Liver (tissue), 9 donors: Measurements from ENCODE around the gene STRA8. TPM values are rescaled to one million over a fixed set of nuclear protein-coding genes. Genes with fewer than 3 reads are reported as not detected.
"Not testable (repeated sequence)": the region's sequence is repeated elsewhere in the genome, so short reads cannot be mapped to it uniquely, and the experiment has no call there.

ENCODE experiments used
- DNase-seq: peaks from one replicate; pipeline ENCODE4 v3.0.0-alpha.2; 2017; ENCODE audit warnings: low spot score
- H3K27ac ChIP-seq, 2 donors: one replicate each; pipeline ENCODE4 v1.7.0; 2013; ENCODE audit warnings: inconsistent platforms in 2 of 2, low read length in 2 of 2, control low read depth in 1 of 2, low read depth in 1 of 2, mild to moderate bottlenecking in 1 of 2
- H3K27me3 ChIP-seq, 4 donors: one replicate each; pipeline versions ENCODE4 v1.6.1 to v1.7.0; 2013; ENCODE audit warnings: low read length in 3 of 4, inconsistent platforms in 1 of 4, mild to moderate bottlenecking in 1 of 4, moderate library complexity in 1 of 4; ENCODE audit not compliant: control insufficient read depth in 4 of 4, insufficient read depth in 4 of 4
- H3K36me3 ChIP-seq, 4 donors: one replicate each; pipeline versions ENCODE4 v1.6.1 to v1.7.0; 2013; ENCODE audit warnings: low read length in 3 of 4, mild to moderate bottlenecking in 3 of 4, low read depth in 1 of 4, moderate library complexity in 1 of 4; ENCODE audit not compliant: control insufficient read depth in 4 of 4, insufficient read depth in 3 of 4
- H3K4me1 ChIP-seq, 4 donors: one replicate each; pipeline versions ENCODE4 v1.6.1 to v1.7.0; 2013; ENCODE audit warnings: low read length in 3 of 4, mild to moderate bottlenecking in 3 of 4, moderate library complexity in 1 of 4; ENCODE audit not compliant: control insufficient read depth in 4 of 4, insufficient read depth in 4 of 4
- H3K4me3 ChIP-seq, 3 donors: one replicate each; pipeline versions ENCODE4 v1.6.1 to v1.7.0; 2013; ENCODE audit warnings: low read length in 3 of 3, control low read depth in 1 of 3, low read depth in 1 of 3, mild to moderate bottlenecking in 1 of 3
- H3K9ac ChIP-seq, 2 donors: one replicate each; pipeline ENCODE4 v1.7.0; 2013; ENCODE audit warnings: low read length in 2 of 2, mild to moderate bottlenecking in 2 of 2, moderate library complexity in 2 of 2, control low read depth in 1 of 2, low read depth in 1 of 2
- H3K9me3 ChIP-seq, 4 donors: one replicate each; pipeline versions ENCODE4 v1.6.1 to v1.7.0; 2013; ENCODE audit warnings: low read length in 3 of 4; ENCODE audit not compliant: control insufficient read depth in 4 of 4
- EGR1 ChIP-seq, 2 donors: IDR thresholded peaks; 2 replicates each; pipeline ENCODE4 v1.6.1; 2016 to 2018; ENCODE audit warnings: antibody characterized with exemption in 2 of 2, low read depth in 2 of 2
- FOXA2 ChIP-seq: IDR thresholded peaks from 2 replicates; pipeline ENCODE4 v1.6.1; 2016; ENCODE audit warnings: antibody characterized with exemption
- GABPA ChIP-seq, 2 donors: IDR thresholded peaks in 1 of 2; conservative IDR thresholded peaks in 1 of 2; 2 replicates each; pipeline ENCODE4 v1.6.1; 2016; ENCODE audit warnings: antibody characterized with exemption in 2 of 2, mild to moderate bottlenecking in 1 of 2, moderate library complexity in 1 of 2
- HNF4A ChIP-seq, 2 donors: conservative IDR thresholded peaks; 2 replicates each; pipeline ENCODE4 v1.6.1; 2016; ENCODE audit warnings: antibody characterized with exemption in 2 of 2, mild to moderate bottlenecking in 2 of 2
- HNF4G ChIP-seq: IDR thresholded peaks from 2 replicates; pipeline ENCODE4 v1.6.1; 2016; ENCODE audit warnings: antibody characterized with exemption
- JUND ChIP-seq, 2 donors: IDR thresholded peaks; 2 replicates each; pipeline ENCODE4 v1.6.1; 2016; ENCODE audit warnings: antibody characterized with exemption in 2 of 2
- RXRA ChIP-seq, 2 donors: IDR thresholded peaks; 2 replicates each; pipeline ENCODE4 v1.6.1; 2017 to 2018; ENCODE audit warnings: antibody characterized with exemption in 2 of 2, mild to moderate bottlenecking in 1 of 2
- SP1 ChIP-seq: IDR thresholded peaks from 2 replicates; pipeline ENCODE4 v1.6.1; 2018; ENCODE audit warnings: antibody characterized with exemption, mild to moderate bottlenecking
- TAF1 ChIP-seq: conservative IDR thresholded peaks from 2 replicates; pipeline ENCODE4 v1.6.1; 2016; ENCODE audit warnings: antibody characterized with exemption, mild to moderate bottlenecking
- YY1 ChIP-seq: IDR thresholded peaks from 2 replicates; pipeline ENCODE4 v1.6.1; 2016; ENCODE audit warnings: antibody characterized with exemption, mild to moderate bottlenecking
- WGBS: extraction: QIAGEN DNeasy Blood & Tissue Kit; methylation state at CpG from one replicate; pipeline ENCODE4 v1.1.7; 2013; 5-methylcytosine and 5-hydroxymethylcytosine counted together
- polyA plus RNA-seq, 2 donors: library from polyadenylated mRNA; stranded (reverse) in 1 of 2; unstranded in 1 of 2; fragments of 200-250 nt in 1 of 2; fragments of >200 nt in 1 of 2; fragmentation: Nextera tagmentation in 1 of 2; extraction: Ambion mirVana in 1 of 2; gene quantifications; one replicate each; pipeline versions ENCODE4 v1.2.1 to v1.2.3, GENCODE V29; 2013 to 2015
- total RNA-seq, 2 donors: library from RNA; depleted of rRNA; stranded (reverse); fragments of >200 nt; gene quantifications; one replicate each; pipeline ENCODE4 v1.2.3, GENCODE V29; 2014
- TF ChIP-seq, protein P1 (sequence below): IDR thresholded peaks from 2 replicates; pipeline ENCODE4 v1.6.1; 2016; ENCODE audit warnings: antibody characterized with exemption
- TF ChIP-seq, protein P2 (sequence below): fragments of 150-350 bp; IDR thresholded peaks from 2 replicates; pipeline ENCODE4 v1.5.1; 2017; ENCODE audit warnings: improper control_type of control experiment, low read depth, low read length; ENCODE audit not compliant: missing input control
- TF ChIP-seq, protein P3 (sequence below): IDR thresholded peaks from 2 replicates; pipeline ENCODE4 v1.6.1; 2016; ENCODE audit warnings: antibody characterized with exemption, mild to moderate bottlenecking
- TF ChIP-seq, protein P4 (sequence below): IDR thresholded peaks from 2 replicates; pipeline ENCODE4 v1.6.1; 2016; ENCODE audit warnings: antibody characterized with exemption
- donor health status: healthy.
- donor health status: healthy.
- donor health status: healthy.
- donor health status: healthy.
- donor health status: healthy.

The STRA8 gene
- total and polyA plus RNA-seq, 4 donors: 0.14 TPM; not detected in 3

DNA sequence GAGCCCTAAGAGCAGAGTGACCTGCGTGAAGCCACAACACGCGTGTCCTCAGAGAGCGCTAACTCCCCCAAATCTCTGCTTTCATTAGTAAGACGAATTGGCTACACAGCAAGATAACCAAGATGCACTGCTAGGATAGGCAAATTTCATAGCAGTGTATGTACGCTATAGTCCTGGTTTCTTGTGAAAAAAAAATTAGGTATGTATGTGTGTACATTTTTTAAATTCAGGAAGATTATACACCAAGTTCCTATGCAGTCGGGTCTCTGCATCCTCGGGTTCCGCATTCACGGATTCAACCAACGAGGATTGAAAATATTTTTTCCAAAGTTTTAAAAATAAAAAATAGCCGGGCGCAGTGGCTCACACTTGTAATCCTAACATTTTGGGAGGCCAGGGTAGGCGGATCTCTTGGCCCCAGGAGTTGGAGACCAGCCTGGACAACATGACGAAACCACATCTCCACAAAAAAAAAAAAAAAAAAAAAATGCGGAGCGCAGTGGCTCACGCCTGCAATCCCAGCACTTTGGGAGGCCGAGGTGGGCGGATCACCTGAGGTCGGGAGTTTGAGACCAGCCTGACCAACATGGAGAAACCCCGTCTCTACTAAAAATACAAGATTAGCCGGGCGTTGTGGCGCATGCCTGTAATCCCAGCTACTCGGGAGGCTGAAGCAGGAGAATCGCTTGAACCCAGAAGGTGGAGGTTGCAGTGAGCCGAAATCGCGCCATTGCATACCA, 21.5 kb upstream of the STRA8 start:
- not testable (repeated sequence) for DNase-seq, H3K27me3 ChIP-seq, H3K36me3 ChIP-seq, H3K9me3 ChIP-seq
- WGBS: 40% methylated on average over 30 of the region's 30 CpGs
- Histone ChIP-seq H3K27ac (peak overlapping the region; percentile 92 to 98), H3K9ac (peak overlapping the region; percentile 86 to 91), H3K4me1 (peaks cover 0 to 33% (median 24%) of the 10 kb centered on the region in 4 donors), H3K4me3 (peak overlapping the region; percentile 52 to 88 (median 58))
- peak; percentile 48 for TF ChIP-seq YY1
- TF ChIP-seq, protein P1, sequence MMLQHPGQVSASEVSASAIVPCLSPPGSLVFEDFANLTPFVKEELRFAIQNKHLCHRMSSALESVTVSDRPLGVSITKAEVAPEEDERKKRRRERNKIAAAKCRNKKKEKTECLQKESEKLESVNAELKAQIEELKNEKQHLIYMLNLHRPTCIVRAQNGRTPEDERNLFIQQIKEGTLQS: peak; percentile 44
- TF ChIP-seq HNF4A (conservative IDR thresholded peaks at IDR 0.05): peak in 1 of 2 donors; percentile 10

DNA sequence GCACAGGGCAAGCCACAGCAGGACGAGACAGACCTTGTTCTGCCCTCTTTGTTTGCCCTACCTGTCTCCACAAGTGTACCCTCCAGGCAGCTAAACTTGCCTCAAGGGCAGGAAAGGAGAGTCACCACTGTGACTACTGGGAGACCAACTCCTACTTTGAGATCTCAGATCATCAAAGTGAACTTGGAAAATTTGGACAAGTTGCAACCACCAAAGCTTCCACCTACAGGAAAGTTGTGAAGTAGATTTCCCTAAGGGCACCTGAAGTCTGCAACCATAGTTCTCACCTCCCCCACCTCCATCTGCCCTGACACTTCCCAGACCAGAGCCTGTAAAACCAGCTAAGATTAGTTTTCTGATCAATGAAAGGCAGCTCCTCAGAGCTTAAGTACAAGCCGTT, 19.8 kb upstream of the STRA8 start:
- TF ChIP-seq, protein P2, sequence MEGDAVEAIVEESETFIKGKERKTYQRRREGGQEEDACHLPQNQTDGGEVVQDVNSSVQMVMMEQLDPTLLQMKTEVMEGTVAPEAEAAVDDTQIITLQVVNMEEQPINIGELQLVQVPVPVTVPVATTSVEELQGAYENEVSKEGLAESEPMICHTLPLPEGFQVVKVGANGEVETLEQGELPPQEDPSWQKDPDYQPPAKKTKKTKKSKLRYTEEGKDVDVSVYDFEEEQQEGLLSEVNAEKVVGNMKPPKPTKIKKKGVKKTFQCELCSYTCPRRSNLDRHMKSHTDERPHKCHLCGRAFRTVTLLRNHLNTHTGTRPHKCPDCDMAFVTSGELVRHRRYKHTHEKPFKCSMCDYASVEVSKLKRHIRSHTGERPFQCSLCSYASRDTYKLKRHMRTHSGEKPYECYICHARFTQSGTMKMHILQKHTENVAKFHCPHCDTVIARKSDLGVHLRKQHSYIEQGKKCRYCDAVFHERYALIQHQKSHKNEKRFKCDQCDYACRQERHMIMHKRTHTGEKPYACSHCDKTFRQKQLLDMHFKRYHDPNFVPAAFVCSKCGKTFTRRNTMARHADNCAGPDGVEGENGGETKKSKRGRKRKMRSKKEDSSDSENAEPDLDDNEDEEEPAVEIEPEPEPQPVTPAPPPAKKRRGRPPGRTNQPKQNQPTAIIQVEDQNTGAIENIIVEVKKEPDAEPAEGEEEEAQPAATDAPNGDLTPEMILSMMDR: no peak
- TF ChIP-seq SP1 (no peak), HNF4G (no peak), RXRA (IDR thresholded peaks at IDR 0.05) (no peak), YY1 (no peak)

DNA sequence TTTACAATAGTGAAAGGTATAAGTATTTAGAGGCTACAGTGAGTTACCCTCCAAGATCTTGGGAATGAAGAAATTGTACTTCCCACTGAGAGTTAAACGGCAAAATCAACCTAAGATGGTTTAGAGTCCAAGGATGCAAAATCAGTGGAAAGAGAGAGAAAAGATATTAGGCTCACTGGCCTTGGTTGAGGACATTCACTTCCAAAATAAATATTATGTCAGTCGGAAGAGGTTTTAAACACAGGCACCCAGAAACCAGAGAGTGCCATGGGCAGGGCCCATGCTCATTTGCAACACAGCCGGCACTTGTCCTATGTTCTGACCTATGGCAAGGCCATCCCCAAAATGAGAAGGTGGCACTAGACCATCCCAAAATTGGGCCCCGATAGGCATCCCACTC, 18.5 kb upstream of the STRA8 start:
- WGBS: 48% methylated on average over 4 of the region's 4 CpGs
- no peak for TF ChIP-seq JUND (IDR thresholded peaks at IDR 0.05)
- peak; percentile 12 to 40 for TF ChIP-seq RXRA (IDR thresholded peaks at IDR 0.05)
- peak; percentile 20 to 44 for TF ChIP-seq HNF4A (conservative IDR thresholded peaks at IDR 0.05)
- TF ChIP-seq TAF1: no peak
- peaks cover 4 to 29% (median 20%) of the 10 kb centered on the region in 4 donors for H3K4me1 ChIP-seq
- H3K9me3 ChIP-seq: no peaks in the 10 kb centered on the region
- no peak for DNase-seq
- H3K36me3 ChIP-seq: no peaks in the 10 kb centered on the region
- no peak overlapping the region for H3K4me3 ChIP-seq
- no peaks in the 10 kb centered on the region for H3K27me3 ChIP-seq
- no peak overlapping the region for H3K9ac ChIP-seq
- peak overlapping the region; percentile 10 to 64 for H3K27ac ChIP-seq

More for the DNA sequence above, 19.8 kb upstream of the STRA8 start:
- H3K36me3 ChIP-seq: no peaks in the 10 kb centered on the region
- no peak overlapping the region for H3K9ac ChIP-seq
- peaks cover 4 to 34% (median 26%) of the 10 kb centered on the region in 4 donors for H3K4me1 ChIP-seq
- H3K4me3 ChIP-seq: no peak overlapping the region
- no peaks in the 10 kb centered on the region for H3K9me3 ChIP-seq
- WGBS: 86% methylated on average over 2 of the region's 2 CpGs
- no peaks in the 10 kb centered on the region for H3K27me3 ChIP-seq
- H3K27ac ChIP-seq: no peak overlapping the region
- DNase-seq: no peak

DNA sequence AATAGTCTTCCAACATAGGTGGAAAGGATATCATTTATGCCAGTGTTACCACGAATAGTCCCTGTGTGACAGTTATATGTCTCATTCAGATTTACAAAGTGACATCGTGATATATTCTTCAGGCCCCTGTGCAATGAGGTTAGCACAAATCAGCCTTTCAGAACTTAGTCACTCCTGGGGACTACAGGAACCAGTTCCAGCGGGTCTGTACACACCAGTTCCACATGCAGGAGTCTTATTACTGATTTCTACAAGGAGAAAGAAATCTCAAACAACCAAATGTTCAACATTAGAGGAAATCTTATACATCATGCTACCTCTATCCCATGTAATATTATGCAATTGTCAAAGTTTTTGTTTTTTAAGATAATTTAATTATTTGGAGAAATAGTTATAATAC, 17.9 kb upstream of the STRA8 start:
- DNase-seq: no peak
- Histone ChIP-seq H3K36me3 (no peaks in the 10 kb centered on the region), H3K27ac (peak overlapping the region; percentile 10 to 64), H3K4me1 (peaks cover 4 to 24% (median 16%) of the 10 kb centered on the region in 4 donors), H3K9me3 (no peaks in the 10 kb centered on the region), H3K4me3 (no peak overlapping the region), H3K27me3 (no peaks in the 10 kb centered on the region), H3K9ac (no peak overlapping the region)
- WGBS: 87% methylated on average over 3 of the region's 3 CpGs
- TF ChIP-seq TAF1 (no peak), EGR1 (IDR thresholded peaks at IDR 0.05; ENCODE audit: low read depth in 2 of 2) (no peak), HNF4A (conservative IDR thresholded peaks at IDR 0.05) (no peak), FOXA2 (no peak), HNF4G (no peak), GABPA (IDR thresholded peaks at IDR 0.05 in 1 of 2, conservative IDR thresholded peaks at IDR 0.05 in 1 of 2) (no peak)
- TF ChIP-seq, protein P3, sequence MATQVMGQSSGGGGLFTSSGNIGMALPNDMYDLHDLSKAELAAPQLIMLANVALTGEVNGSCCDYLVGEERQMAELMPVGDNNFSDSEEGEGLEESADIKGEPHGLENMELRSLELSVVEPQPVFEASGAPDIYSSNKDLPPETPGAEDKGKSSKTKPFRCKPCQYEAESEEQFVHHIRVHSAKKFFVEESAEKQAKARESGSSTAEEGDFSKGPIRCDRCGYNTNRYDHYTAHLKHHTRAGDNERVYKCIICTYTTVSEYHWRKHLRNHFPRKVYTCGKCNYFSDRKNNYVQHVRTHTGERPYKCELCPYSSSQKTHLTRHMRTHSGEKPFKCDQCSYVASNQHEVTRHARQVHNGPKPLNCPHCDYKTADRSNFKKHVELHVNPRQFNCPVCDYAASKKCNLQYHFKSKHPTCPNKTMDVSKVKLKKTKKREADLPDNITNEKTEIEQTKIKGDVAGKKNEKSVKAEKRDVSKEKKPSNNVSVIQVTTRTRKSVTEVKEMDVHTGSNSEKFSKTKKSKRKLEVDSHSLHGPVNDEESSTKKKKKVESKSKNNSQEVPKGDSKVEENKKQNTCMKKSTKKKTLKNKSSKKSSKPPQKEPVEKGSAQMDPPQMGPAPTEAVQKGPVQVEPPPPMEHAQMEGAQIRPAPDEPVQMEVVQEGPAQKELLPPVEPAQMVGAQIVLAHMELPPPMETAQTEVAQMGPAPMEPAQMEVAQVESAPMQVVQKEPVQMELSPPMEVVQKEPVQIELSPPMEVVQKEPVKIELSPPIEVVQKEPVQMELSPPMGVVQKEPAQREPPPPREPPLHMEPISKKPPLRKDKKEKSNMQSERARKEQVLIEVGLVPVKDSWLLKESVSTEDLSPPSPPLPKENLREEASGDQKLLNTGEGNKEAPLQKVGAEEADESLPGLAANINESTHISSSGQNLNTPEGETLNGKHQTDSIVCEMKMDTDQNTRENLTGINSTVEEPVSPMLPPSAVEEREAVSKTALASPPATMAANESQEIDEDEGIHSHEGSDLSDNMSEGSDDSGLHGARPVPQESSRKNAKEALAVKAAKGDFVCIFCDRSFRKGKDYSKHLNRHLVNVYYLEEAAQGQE: no peak
- TF ChIP-seq, protein P4, sequence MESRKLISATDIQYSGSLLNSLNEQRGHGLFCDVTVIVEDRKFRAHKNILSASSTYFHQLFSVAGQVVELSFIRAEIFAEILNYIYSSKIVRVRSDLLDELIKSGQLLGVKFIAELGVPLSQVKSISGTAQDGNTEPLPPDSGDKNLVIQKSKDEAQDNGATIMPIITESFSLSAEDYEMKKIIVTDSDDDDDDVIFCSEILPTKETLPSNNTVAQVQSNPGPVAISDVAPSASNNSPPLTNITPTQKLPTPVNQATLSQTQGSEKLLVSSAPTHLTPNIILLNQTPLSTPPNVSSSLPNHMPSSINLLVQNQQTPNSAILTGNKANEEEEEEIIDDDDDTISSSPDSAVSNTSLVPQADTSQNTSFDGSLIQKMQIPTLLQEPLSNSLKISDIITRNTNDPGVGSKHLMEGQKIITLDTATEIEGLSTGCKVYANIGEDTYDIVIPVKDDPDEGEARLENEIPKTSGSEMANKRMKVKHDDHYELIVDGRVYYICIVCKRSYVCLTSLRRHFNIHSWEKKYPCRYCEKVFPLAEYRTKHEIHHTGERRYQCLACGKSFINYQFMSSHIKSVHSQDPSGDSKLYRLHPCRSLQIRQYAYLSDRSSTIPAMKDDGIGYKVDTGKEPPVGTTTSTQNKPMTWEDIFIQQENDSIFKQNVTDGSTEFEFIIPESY: no peak
- TF ChIP-seq, protein P1: no peak
